ENCODE results near the gene CELF2. TPM values are rescaled to one million over a fixed set of nuclear protein-coding genes. Genes with fewer than 3 reads are reported as not detected.

CELF2 gene
- total RNA-seq, 1 donor from 2014 or later, result 31.6 TPM

GRCh38 chr10:11023009-11023953 is 5.6 kb downstream of the CELF2 start:
- Mint-ChIP-seq H3K36me3 (no peaks in the 10 kb centered on the region), H3K27me3 (ENCODE audit: insufficient read depth, low read depth) (peaks cover 4% of the 10 kb centered on the region)

GRCh38 chr10:11024596-11024995 is 6.9 kb downstream of the CELF2 start:
- H3K4me2 ChIP-seq, result no peak overlapping the region
- Mint-ChIP-seq H3K4me1 (peaks cover 24% of the 10 kb centered on the region), H3K36me3 (peaks cover 5% of the 10 kb centered on the region), H3K27ac (no peak overlapping the region), H3K4me3 (no peak overlapping the region), H3K27me3 (ENCODE audit: insufficient read depth, low read depth) (no peaks in the 10 kb centered on the region), H3K9me3 (peaks cover 8% of the 10 kb centered on the region)
- peaks cover 30% of the 10 kb centered on the region for H3K79me2 ChIP-seq (ENCODE audit: low read depth)
- peaks cover 47% of the 10 kb centered on the region for H3K4me1 ChIP-seq
- peaks cover 4% of the 10 kb centered on the region for H3K27me3 ChIP-seq
- no peak overlapping the region for H3K27ac ChIP-seq
- H3K4me3 ChIP-seq, result no peak overlapping the region
- no peaks in the 10 kb centered on the region for H3K9me3 ChIP-seq (ENCODE audit: low read depth)
- TF ChIP-seq EZH2phosphoT487 (IDR thresholded peaks at IDR 0.05) (no peak), EZH2 (IDR thresholded peaks at IDR 0.05) (no peak)
- TF ChIP-seq, protein P1, sequence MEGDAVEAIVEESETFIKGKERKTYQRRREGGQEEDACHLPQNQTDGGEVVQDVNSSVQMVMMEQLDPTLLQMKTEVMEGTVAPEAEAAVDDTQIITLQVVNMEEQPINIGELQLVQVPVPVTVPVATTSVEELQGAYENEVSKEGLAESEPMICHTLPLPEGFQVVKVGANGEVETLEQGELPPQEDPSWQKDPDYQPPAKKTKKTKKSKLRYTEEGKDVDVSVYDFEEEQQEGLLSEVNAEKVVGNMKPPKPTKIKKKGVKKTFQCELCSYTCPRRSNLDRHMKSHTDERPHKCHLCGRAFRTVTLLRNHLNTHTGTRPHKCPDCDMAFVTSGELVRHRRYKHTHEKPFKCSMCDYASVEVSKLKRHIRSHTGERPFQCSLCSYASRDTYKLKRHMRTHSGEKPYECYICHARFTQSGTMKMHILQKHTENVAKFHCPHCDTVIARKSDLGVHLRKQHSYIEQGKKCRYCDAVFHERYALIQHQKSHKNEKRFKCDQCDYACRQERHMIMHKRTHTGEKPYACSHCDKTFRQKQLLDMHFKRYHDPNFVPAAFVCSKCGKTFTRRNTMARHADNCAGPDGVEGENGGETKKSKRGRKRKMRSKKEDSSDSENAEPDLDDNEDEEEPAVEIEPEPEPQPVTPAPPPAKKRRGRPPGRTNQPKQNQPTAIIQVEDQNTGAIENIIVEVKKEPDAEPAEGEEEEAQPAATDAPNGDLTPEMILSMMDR (IDR thresholded peaks at IDR 0.05), result no peak
- peaks cover 10% of the 10 kb centered on the region for H3F3A ChIP-seq (ENCODE audit: low read depth)
- no peak overlapping the region for H3K9ac ChIP-seq
- peaks cover 28% of the 10 kb centered on the region for H4K20me1 ChIP-seq (ENCODE audit: low read depth)
- DNase-seq (ENCODE audit: low spot score), result no peak
- no peak overlapping the region for H2AFZ ChIP-seq (replicated peaks)
- H3K36me3 ChIP-seq, result no peaks in the 10 kb centered on the region

More at GRCh38 chr10:11023009-11023953, 5.6 kb downstream of the CELF2 start:
- Histone ChIP-seq H4K20me1 (ENCODE audit: low read depth) (peaks cover 28% of the 10 kb centered on the region), H3F3A (ENCODE audit: low read depth) (peaks cover 11% of the 10 kb centered on the region), H3K4me2 (peak overlapping the region; percentile 33), H3K79me2 (ENCODE audit: low read depth) (peaks cover 41% of the 10 kb centered on the region), H3K27me3 (peaks cover 14% of the 10 kb centered on the region), H3K27ac (no peak overlapping the region), H3K4me1 (peaks cover 57% of the 10 kb centered on the region), H3K36me3 (no peaks in the 10 kb centered on the region), H3K9me3 (ENCODE audit: low read depth) (no peaks in the 10 kb centered on the region), H3K9ac (no peak overlapping the region), H2AFZ (replicated peaks) (no peak overlapping the region), H3K4me3 (no peak overlapping the region)
- no peak for TF ChIP-seq EZH2 (IDR thresholded peaks at IDR 0.05)
- TF ChIP-seq EZH2phosphoT487 (IDR thresholded peaks at IDR 0.05), result no peak
- no peak overlapping the region for H3K27ac Mint-ChIP-seq
- H3K4me3 Mint-ChIP-seq, result no peak overlapping the region
- peak; percentile 37 for DNase-seq (ENCODE audit: low spot score)
- peaks cover 33% of the 10 kb centered on the region for H3K4me1 Mint-ChIP-seq
- H3K9me3 Mint-ChIP-seq, result no peaks in the 10 kb centered on the region

- Histone ChIP-seq H3K4me3 (no peak overlapping the region), H4K20me1 (ENCODE audit: low read depth) (peaks cover 19% of the 10 kb centered on the region), H3K9me3 (ENCODE audit: low read depth) (no peaks in the 10 kb centered on the region), H3F3A (ENCODE audit: low read depth) (no peaks in the 10 kb centered on the region), H2AFZ (replicated peaks) (no peak overlapping the region), H3K9ac (no peak overlapping the region), H3K4me2 (no peak overlapping the region), H3K27ac (no peak overlapping the region), H3K79me2 (ENCODE audit: low read depth) (peaks cover 21% of the 10 kb centered on the region), H3K36me3 (no peaks in the 10 kb centered on the region), H3K27me3 (no peaks in the 10 kb centered on the region), H3K4me1 (peaks cover 34% of the 10 kb centered on the region)
- peaks cover 13% of the 10 kb centered on the region for H3K4me1 Mint-ChIP-seq
- H3K27ac Mint-ChIP-seq, result no peak overlapping the region
- peaks cover 2% of the 10 kb centered on the region for H3K27me3 Mint-ChIP-seq (ENCODE audit: insufficient read depth, low read depth)
- DNase-seq (ENCODE audit: low spot score), result no peak
- peaks cover 8% of the 10 kb centered on the region for H3K9me3 Mint-ChIP-seq
- TF ChIP-seq EZH2phosphoT487 (IDR thresholded peaks at IDR 0.05), result no peak
- no peak for TF ChIP-seq EZH2 (IDR thresholded peaks at IDR 0.05)
- TF ChIP-seq, protein P1 (IDR thresholded peaks at IDR 0.05), result no peak
- no peak overlapping the region for H3K4me3 Mint-ChIP-seq
- peaks cover 11% of the 10 kb centered on the region for H3K36me3 Mint-ChIP-seq
Observed at GRCh38 chr10:11025978-11026377, 8.3 kb downstream of the CELF2 start.

DNA sequence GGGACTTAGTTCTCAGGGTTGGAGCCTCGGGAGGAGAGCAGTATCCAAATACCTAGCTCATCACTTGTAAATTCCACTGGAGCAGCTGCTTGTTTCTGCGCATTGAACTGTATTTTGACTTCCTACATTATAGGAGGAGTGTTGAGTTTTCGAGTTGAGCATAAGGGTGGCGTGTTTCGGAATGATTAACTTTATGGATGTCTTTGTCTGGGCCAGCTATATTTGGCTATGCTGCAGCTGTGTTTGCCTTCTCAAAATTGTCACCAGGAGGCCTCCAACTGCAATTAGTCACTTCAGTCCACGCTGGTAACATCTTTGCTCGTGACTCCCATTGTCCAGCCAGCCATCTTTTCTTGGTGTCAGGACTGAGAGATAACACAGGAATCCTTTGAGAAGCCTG is 9.1 kb downstream of the CELF2 start:
- H3K4me3 Mint-ChIP-seq, result no peak overlapping the region
- H3K36me3 Mint-ChIP-seq, result peaks cover 11% of the 10 kb centered on the region
- H3K4me1 ChIP-seq, result peaks cover 28% of the 10 kb centered on the region
- H3K9me3 ChIP-seq (ENCODE audit: low read depth), result no peaks in the 10 kb centered on the region
- H3K4me2 ChIP-seq, result no peak overlapping the region
- H3K36me3 ChIP-seq, result no peaks in the 10 kb centered on the region
- DNase-seq (ENCODE audit: low spot score), result no peak
- H3K79me2 ChIP-seq (ENCODE audit: low read depth), result peaks cover 21% of the 10 kb centered on the region
- H4K20me1 ChIP-seq (ENCODE audit: low read depth), result peaks cover 13% of the 10 kb centered on the region
- no peaks in the 10 kb centered on the region for H3K27me3 ChIP-seq
- H3K9ac ChIP-seq, result no peak overlapping the region
- TF ChIP-seq EZH2 (IDR thresholded peaks at IDR 0.05), result no peak
- TF ChIP-seq, protein P1 (IDR thresholded peaks at IDR 0.05), result no peak
- no peak for TF ChIP-seq EZH2phosphoT487 (IDR thresholded peaks at IDR 0.05)
- H3K9me3 Mint-ChIP-seq, result peaks cover 8% of the 10 kb centered on the region
- H3K4me3 ChIP-seq, result no peak overlapping the region
- H3F3A ChIP-seq (ENCODE audit: low read depth), result no peaks in the 10 kb centered on the region
- H3K27ac Mint-ChIP-seq, result no peak overlapping the region
- no peak overlapping the region for H2AFZ ChIP-seq (replicated peaks)
- H3K27ac ChIP-seq, result no peak overlapping the region
- peaks cover 10% of the 10 kb centered on the region for H3K4me1 Mint-ChIP-seq
- peaks cover 2% of the 10 kb centered on the region for H3K27me3 Mint-ChIP-seq (ENCODE audit: insufficient read depth, low read depth)
